Stimulated activated CD8-positive, alpha-beta memory T cell treated with anti-CD3 and anti-CD28 coated beads, Interleukin-4, amount 100 ng/mL, for 4 hours (primary cell): ENCODE data around the gene SEMA4D.

Source experiments
- DNase-seq, 2 donors: peaks; one replicate each; pipeline ENCODE4 v3.0.0-alpha.2; 2020; ENCODE audit warnings: low read depth in 2 of 2, low spot score in 1 of 2

SEMA4D gene

DNA sequence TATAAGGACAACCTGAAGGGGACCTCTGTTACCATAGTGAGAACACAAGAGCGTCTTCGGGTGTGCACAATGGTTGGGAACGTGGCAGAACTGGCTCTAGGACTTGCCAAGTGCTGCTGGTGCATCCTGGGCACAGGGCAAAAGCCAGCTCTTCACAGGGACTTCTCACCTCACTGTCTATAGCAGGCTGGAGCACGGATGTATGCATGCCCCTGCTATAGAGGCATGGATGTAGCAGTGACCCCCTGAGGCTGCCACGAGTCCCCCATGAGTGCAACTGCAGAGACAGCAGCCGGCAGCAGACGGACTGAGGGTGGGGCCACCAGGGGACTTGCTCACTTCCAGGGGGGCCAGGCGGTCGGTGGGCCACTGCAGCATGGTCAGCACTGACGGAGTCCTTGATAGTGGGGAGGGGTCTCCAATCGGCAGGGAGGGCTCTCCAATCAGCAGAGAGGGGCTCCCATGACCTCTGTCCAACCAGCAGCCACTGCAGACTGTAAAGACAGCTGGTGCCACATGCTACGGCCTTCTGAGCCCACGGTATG is 64.9 kb downstream of the SEMA4D start:
- no peak for DNase-seq

GRCh38 chr9:89431930-89432725 is 65.8 kb downstream of the SEMA4D start:
- DNase-seq: no peak

GRCh38 chr9:89430995-89431394 is 66.9 kb downstream of the SEMA4D start:
- no peak for DNase-seq

- DNase-seq: no peak
Measured at GRCh38 chr9:89428901-89429890, 68.7 kb downstream of the SEMA4D start.

DNA sequence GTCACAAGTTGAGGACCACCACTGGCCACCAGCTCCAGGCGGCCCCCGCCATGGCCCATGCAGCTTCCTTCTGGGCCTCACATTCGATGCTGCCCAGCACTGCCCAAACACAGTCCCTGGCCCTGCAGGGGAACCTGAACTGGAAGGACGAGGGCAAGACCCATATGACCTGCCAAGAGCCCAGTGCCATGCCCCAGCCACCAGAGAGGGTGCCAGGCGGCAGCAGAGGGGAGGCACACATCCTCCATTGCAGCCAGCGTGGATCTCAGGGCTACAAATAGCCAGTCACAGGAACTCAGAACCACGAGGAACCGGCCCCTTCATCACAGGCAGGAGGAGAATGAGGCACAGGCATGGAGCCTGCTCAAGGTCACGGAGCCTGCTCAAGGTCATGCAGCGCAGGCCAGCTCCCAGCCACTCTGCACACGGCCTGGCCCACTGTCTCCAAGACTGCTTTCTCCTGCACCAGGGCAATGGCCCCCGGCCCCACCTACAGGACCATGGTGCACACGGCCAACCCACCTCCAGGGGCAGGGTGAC is 69.6 kb downstream of the SEMA4D start:
- no peak for DNase-seq

GRCh38 chr9:89427621-89428221 is 70.2 kb downstream of the SEMA4D start:
- DNase-seq: peak; percentile 66 to 82

DNA sequence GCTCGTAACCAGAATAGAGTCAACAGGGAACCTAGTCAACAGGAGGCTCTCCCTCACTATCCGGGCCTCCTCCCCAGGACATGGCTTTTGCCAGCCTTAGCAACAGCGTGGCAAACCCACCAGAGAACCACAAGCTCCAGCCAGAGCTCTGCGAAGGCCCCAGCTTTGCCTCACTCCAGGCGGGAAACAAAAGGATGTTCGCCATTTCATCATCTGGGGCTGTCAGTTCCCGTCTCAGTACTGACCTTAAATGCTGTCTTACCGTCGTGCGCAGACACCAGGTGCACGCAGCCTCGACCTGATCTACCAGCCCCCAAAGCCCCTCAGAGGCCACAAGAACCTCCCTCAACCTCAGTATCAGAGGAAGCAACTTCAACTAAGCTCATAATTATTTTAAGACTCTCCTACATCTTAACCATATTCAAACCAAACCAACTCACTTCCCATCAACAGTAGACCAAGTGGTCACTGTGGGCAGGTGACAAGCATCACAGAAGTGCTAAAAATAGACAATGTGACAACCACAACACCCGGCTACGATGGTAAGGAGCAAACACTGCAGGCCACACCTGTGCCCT is 71.4 kb downstream of the SEMA4D start:
- DNase-seq: no peak

DNA sequence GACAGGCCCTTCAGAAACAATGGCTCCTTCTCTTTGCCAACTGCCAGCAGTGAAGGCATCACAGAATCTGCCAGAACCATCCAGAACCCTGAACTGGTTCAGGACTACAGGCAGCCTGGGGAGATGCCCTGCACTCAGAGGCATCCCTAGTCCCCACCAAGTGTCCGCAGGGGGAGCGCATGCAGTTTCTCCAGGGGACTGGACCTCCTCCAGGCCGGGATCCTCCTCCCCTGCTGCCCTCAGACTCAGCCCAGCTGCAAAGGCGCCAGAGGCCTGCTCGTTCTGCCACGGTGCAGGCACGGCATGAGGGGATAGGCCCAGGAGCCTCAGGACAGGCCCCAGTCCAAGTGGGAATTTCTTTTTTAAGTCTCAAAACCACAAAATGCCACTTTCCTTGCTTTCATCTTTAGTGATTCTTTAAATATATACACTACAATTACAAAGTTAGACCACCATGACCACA is 72.0 kb downstream of the SEMA4D start:
- no peak for DNase-seq

DNA sequence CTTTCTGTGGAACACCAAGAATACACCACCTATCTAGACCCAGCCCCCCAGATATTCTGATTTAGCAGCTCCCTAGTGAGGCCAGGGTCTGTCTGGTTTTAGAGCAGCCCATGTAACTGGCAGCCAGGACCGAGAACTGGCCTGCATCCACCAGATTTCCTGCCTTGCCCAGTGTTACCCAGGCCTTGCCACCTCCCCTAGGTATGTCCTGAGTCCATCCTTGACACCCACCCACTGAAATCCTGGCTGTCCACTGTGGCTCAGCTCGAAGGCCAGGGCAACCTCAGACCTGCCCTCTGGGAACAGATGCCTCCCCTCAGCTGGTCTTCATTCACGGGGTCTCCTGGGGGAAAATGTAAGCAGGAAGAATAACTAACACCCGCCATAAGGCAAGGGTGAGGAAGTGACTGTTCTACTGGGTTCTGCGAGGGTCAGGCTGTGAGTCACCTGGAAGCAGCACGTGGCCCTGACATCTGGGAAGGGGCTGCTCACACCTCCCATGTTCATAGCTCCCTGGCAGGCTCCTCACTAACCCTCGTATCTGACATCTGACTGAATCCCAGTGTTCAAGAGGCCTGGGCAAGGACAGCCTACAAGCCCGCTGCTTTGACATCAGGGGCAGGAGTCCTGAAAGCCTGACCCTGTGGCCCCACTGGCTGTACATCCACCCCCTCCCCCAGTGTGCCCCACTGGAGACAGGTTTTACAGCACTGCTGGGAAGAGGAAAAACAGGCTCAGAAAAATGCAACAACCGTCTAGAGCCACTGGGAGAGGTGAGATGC is 72.7 kb downstream of the SEMA4D start:
- DNase-seq: no peak

DNA sequence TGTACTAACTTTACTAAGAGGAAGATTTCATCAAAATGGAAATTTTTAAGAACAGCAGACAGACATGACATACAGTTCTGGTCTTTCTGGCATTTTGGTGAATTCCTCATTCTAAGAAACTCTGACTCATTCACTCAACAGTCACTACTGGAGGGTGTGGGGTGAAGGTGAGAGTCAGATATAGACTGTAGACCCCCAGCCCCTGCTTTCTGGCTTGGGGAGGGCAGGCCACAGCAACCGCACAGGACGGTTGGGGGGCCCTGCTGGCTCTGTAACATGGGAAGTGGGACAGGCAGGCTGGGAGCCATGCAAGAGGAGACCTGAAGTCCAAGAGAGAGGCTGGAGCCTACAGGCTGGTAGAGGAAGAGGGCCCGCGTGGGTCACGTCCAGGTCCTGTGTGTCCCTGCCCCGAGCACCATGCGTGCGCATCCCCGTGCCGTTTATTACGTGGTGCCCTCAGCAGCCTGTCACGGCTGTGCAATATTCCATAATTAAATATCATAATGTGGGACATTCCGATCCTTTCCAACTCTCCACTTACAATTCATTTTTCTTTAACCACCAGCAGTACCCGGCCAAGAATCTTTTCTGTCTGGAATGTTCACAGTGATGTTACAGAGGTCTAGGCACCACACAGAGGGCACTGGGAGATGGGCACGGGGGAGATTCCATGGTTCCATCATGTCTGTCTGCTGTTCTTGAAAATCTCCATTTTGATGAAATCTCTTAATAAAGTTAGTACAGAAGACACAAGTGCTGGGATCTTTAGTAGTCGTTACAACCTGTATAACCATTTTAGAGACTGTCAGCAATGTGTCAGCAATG is 75.5 kb downstream of the SEMA4D start:
- no peak for DNase-seq

DNA sequence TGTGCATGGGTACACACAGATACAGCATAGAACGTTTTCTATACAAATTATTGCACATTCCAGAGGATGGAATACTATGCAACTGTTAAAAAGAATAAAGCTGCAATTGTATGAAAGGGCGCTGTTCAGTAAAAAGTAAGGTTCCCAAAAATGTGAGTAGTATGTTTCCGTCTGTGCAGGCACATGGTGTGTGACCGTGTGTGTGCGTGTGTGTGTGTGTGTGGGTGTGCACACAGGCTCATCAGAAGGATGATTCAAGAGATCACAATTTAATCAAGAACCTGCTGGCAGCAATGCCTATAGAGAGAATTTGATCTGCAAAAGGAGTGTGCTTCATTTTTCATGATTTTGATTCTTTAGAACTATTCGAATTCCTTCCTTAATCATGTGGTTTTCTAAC is 76.3 kb downstream of the SEMA4D start:
- no peak for DNase-seq

DNA sequence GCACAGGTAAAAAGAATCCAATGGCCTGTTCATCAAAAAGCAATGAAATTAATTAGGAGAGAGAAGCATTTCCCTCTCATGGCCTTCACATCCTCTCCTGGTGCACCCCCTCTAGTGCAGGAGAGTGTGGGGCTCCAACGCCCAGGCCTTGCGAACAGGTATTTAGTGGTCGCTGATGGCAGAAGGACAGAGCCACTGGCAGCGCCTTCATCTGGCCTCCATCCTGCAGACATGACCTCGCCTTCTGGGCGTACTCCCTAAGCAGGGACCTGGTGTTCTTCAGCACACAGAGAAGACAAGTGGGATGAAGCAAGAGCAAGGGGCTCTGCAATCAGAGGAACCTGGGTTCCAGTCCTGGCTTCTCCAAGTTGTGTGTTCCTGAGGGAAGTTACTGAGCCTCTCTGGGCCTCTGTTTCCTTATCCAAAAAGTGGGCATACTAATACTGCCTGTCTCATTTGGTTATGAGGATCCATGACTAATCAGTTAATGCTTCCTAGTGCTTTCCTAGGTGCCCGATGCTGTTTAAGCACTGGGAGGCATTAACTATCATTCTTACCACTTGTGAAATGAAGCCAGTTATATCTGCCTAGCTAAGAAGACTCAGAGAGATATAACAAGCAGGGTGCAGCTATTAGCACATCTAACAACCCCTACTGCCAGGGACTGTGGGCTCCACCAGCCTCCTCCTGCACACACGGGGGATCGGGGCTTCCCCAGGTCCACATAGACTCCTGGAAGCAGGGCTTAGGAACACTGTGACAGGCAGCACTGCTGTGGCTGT is 77.3 kb downstream of the SEMA4D start:
- DNase-seq: no peak

GRCh38 chr9:89419978-89420394 is 77.9 kb downstream of the SEMA4D start:
- no peak for DNase-seq

DNA sequence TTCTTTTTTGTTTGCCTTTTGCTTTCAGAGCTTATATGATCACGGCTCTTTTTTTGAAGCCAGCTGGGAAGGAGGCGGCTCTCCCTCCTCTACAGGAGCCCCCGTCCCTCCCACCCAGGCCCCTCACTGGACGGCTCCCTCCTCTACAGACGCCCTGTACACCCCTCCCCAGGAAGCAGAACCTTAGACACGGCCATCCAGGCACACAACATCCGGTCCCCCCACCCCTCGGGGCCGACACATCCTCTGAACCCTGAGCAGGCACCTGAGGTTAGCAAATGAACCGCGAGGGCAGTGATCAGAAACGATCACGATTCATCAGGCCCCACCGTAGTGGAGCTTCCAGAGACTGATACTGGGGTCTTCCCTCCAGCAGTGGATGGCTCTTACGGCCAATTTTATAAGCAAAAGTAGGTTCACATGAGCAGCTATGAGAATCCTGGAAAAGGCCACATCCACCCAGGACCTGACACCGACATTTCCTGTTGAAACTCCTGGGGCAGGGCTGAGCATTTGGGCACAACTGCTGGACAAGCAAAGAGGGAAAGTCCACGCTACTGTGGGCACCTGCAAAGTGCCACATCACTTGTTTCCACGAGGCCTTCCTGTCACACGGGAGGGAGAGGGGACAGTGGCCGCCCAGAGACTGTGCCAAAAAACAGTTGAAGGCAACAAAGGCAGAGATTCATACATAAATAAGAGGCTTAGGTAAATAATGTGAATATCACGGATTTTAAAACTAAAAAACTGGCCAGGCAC is 78.9 kb downstream of the SEMA4D start:
- DNase-seq: peak; percentile 55 to 65

DNA sequence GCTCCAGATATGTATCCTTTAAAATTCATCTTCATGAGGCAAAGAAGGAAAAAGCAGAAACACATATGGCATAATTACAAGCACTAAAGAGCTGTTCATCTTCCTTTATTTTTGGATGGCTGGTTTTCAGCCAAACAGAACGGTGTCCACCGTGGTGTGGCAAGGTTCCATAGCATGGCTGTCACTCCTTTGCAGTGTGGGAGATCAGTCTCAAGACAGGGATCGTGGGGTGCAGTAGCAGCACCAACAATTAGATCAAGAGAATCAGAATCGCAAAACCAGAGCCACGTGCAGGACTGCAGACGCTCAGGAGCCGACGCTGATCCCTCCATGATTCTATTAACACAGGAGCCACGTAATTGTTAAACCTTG is 79.5 kb downstream of the SEMA4D start:
- DNase-seq: no peak

GRCh38 chr9:89417832-89418473 is 80.0 kb downstream of the SEMA4D start:
- DNase-seq: no peak
